Measurements from ENCODE around the gene RGS6.

The RGS6 gene

DNA sequence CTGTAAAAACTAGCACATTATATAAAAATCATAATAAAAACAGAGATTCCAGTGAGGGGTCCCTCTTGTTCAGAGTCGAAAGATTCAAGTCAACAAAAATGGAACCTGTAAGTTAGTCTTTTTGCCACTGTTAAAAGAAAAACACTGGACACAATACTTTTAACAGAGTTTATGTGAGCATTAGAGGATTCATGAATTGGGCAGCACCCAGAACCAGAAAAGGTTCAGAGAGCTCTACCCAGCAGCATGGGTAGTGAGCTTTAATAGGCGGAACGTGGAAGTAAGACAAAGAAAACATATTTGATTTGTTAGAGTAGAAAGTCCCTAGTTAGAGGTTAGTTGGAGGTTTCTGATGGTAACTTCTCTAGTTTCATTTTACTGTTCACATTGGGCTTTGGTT, 476.8 kb downstream of the RGS6 start:
- Histone ChIP-seq H3K27ac (ENCODE audit: low read depth, low read length, poor library complexity, severe bottlenecking) (no peak overlapping the region), H3K9me3 (ENCODE audit: low read length) (no peaks in the 10 kb centered on the region), H3K27me3 (ENCODE audit: insufficient read depth, low read length) (no peaks in the 10 kb centered on the region), H3F3A (ENCODE audit: insufficient read depth, low read length) (no peaks in the 10 kb centered on the region), H3K4me3 (ENCODE audit: low read depth, low read length, poor library complexity, severe bottlenecking) (no peak overlapping the region), H3K4me1 (ENCODE audit: insufficient read depth, low read length, severe bottlenecking) (no peaks in the 10 kb centered on the region), H3K79me2 (ENCODE audit: insufficient read depth, low read length) (no peaks in the 10 kb centered on the region), H4K20me1 (ENCODE audit: insufficient read depth, low read length) (no peaks in the 10 kb centered on the region), H3K36me3 (ENCODE audit: insufficient read depth, low read length) (no peaks in the 10 kb centered on the region), H3K9me2 (ENCODE audit: low read depth, low read length) (no peaks in the 10 kb centered on the region), H3K9ac (ENCODE audit: low read length) (no peak overlapping the region), H2AFZ (ENCODE audit: low read length) (no peak overlapping the region), H3K4me2 (ENCODE audit: low read length) (no peak overlapping the region)
- TF ChIP-seq, protein P1, sequence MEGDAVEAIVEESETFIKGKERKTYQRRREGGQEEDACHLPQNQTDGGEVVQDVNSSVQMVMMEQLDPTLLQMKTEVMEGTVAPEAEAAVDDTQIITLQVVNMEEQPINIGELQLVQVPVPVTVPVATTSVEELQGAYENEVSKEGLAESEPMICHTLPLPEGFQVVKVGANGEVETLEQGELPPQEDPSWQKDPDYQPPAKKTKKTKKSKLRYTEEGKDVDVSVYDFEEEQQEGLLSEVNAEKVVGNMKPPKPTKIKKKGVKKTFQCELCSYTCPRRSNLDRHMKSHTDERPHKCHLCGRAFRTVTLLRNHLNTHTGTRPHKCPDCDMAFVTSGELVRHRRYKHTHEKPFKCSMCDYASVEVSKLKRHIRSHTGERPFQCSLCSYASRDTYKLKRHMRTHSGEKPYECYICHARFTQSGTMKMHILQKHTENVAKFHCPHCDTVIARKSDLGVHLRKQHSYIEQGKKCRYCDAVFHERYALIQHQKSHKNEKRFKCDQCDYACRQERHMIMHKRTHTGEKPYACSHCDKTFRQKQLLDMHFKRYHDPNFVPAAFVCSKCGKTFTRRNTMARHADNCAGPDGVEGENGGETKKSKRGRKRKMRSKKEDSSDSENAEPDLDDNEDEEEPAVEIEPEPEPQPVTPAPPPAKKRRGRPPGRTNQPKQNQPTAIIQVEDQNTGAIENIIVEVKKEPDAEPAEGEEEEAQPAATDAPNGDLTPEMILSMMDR (IDR thresholded peaks at IDR 0.05; ENCODE audit: low read length): no peak
- no peak for TF ChIP-seq EZH2 (IDR thresholded peaks at IDR 0.05; ENCODE audit: borderline replicate concordance, low read length)

DNA sequence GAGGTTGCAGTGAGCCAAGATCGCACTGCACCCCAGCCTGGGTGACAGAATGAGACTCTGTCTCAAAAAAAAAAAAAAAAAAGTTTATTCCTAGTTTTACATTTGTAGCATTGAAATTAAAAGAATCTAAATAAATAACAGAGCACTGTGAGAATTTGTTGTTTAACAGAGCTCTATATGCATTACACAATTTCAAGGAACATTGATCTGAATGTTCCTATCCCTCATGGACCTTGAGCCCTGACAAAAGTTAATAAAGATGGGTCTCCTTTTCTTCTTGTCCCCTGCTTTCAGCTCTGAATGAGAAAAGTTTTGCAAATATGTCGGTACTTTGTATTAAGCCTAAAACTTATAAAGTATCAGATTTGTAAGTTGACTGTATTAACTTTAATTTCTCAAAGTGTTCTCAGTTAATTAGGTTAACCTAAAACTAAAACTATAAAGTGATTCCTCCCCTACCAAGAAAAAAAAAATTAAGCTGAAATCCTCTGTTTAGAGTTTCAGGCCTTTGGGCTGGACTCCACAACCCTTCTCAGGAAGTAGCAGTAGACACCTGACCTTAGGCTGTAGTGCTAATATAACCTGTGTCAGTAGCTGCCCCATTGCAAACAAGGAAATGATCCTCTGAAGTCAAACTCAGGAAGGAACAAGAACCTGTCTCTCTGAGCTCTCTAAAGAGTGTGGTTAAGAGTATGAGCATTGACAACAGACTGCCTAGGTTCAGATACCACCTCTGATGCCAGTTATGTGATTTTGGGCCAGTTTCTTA, 484.0 kb downstream of the RGS6 start:
- H3K9ac ChIP-seq (ENCODE audit: low read length): no peak overlapping the region
- H3K4me3 ChIP-seq (ENCODE audit: low read depth, low read length, poor library complexity, severe bottlenecking): no peak overlapping the region
- no peak overlapping the region for H3K27ac ChIP-seq (ENCODE audit: low read depth, low read length, poor library complexity, severe bottlenecking)
- no peaks in the 10 kb centered on the region for H4K20me1 ChIP-seq (ENCODE audit: insufficient read depth, low read length)
- H3F3A ChIP-seq (ENCODE audit: insufficient read depth, low read length): no peaks in the 10 kb centered on the region
- TF ChIP-seq, protein P1 (IDR thresholded peaks at IDR 0.05; ENCODE audit: low read length): no peak
- no peak for TF ChIP-seq EZH2 (IDR thresholded peaks at IDR 0.05; ENCODE audit: borderline replicate concordance, low read length)
- no peaks in the 10 kb centered on the region for H3K79me2 ChIP-seq (ENCODE audit: insufficient read depth, low read length)
- no peak overlapping the region for H2AFZ ChIP-seq (ENCODE audit: low read length)
- H3K36me3 ChIP-seq (ENCODE audit: insufficient read depth, low read length): no peaks in the 10 kb centered on the region
- H3K9me3 ChIP-seq (ENCODE audit: low read length): no peaks in the 10 kb centered on the region
- no peak overlapping the region for H3K4me2 ChIP-seq (ENCODE audit: low read length)
- no peaks in the 10 kb centered on the region for H3K9me2 ChIP-seq (ENCODE audit: low read depth, low read length)
- H3K27me3 ChIP-seq (ENCODE audit: insufficient read depth, low read length): no peaks in the 10 kb centered on the region
- H3K4me1 ChIP-seq (ENCODE audit: insufficient read depth, low read length, severe bottlenecking): no peaks in the 10 kb centered on the region

DNA sequence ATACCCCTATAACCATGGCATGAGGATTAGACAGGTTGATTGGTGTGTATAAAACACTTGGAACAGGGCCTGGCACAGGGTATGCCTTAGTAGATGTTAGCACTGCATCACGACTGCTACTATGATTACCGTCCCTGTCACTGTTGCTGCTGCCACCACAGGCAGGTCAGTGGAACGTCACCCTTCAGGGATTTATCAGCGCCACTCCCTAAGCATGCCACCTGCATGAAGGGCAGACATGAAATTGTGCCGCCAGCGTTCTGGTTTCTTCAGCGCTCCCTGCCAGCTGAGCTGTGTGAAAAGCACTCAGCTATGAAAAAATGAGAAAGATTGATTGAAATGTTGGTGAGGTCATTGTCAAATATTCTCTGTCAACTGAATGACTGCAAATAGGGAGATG, 484.7 kb downstream of the RGS6 start:
- Histone ChIP-seq H3K4me1 (ENCODE audit: insufficient read depth, low read length, severe bottlenecking) (no peaks in the 10 kb centered on the region), H3K79me2 (ENCODE audit: insufficient read depth, low read length) (no peaks in the 10 kb centered on the region), H3K27me3 (ENCODE audit: insufficient read depth, low read length) (no peaks in the 10 kb centered on the region), H3K36me3 (ENCODE audit: insufficient read depth, low read length) (no peaks in the 10 kb centered on the region), H3K9me3 (ENCODE audit: low read length) (no peaks in the 10 kb centered on the region), H2AFZ (ENCODE audit: low read length) (no peak overlapping the region), H3K9ac (ENCODE audit: low read length) (no peak overlapping the region), H3K9me2 (ENCODE audit: low read depth, low read length) (no peaks in the 10 kb centered on the region), H4K20me1 (ENCODE audit: insufficient read depth, low read length) (no peaks in the 10 kb centered on the region), H3K4me2 (ENCODE audit: low read length) (no peak overlapping the region), H3K4me3 (ENCODE audit: low read depth, low read length, poor library complexity, severe bottlenecking) (no peak overlapping the region), H3K27ac (ENCODE audit: low read depth, low read length, poor library complexity, severe bottlenecking) (no peak overlapping the region), H3F3A (ENCODE audit: insufficient read depth, low read length) (no peaks in the 10 kb centered on the region)
- TF ChIP-seq EZH2 (IDR thresholded peaks at IDR 0.05; ENCODE audit: borderline replicate concordance, low read length): no peak
- TF ChIP-seq, protein P1 (IDR thresholded peaks at IDR 0.05; ENCODE audit: low read length): peak; percentile 46

Data from OCI-LY1 (cell line).